IPS-18c (cell line): ENCODE data around the gene SH3GL1.
A peak's percentile ranks its signal among the peaks of the same experiment; 100 is the strongest.

Experiments
- H3K4me3 ChIP-seq: 2 replicates; pipeline ENCODE4 v1.7.0; 2013; ENCODE audit warnings: low read depth, mild to moderate bottlenecking, low read length, moderate library complexity; ENCODE audit not compliant: insufficient read depth
- H3K9me3 ChIP-seq: one replicate; pipeline ENCODE4 v1.6.1; 2013; ENCODE audit warnings: mild to moderate bottlenecking, low read length, moderate library complexity; ENCODE audit not compliant: control insufficient read depth, insufficient read depth

SH3GL1 gene

GRCh38 chr19:4400135-4400936 lies at the start of gene SH3GL1:
Gene SH3GL1 (minus strand): TSS chr19:4400547. CDS start chr19:4400368, 179 bp downstream.
- peak within 1 kb of the TSS; percentile 87 for H3K4me3 ChIP-seq

GRCh38 chr19:4449639-4450028 lies 49.3 kb upstream of the SH3GL1 start:
- no peaks in the 10 kb centered on the region for H3K9me3 ChIP-seq
- H3K4me3 ChIP-seq = no peak overlapping the region

More at GRCh38 chr19:4400135-4400936, at the start of gene SH3GL1:
- no peaks in the 10 kb centered on the region for H3K9me3 ChIP-seq

GRCh38 chr19:4449022-4449638 lies 48.8 kb upstream of the SH3GL1 start:
- no peak overlapping the region for H3K4me3 ChIP-seq
- H3K9me3 ChIP-seq = no peaks in the 10 kb centered on the region

- no peak overlapping the region for H3K4me3 ChIP-seq
- H3K9me3 ChIP-seq = no peaks in the 10 kb centered on the region
These were observed 48.0 kb upstream of the SH3GL1 start for GRCh38 chr19:4448147-4448985.

GRCh38 chr19:4447327-4448146 lies 47.2 kb upstream of the SH3GL1 start:
- no peaks in the 10 kb centered on the region for H3K9me3 ChIP-seq
- no peak overlapping the region for H3K4me3 ChIP-seq

DNA sequence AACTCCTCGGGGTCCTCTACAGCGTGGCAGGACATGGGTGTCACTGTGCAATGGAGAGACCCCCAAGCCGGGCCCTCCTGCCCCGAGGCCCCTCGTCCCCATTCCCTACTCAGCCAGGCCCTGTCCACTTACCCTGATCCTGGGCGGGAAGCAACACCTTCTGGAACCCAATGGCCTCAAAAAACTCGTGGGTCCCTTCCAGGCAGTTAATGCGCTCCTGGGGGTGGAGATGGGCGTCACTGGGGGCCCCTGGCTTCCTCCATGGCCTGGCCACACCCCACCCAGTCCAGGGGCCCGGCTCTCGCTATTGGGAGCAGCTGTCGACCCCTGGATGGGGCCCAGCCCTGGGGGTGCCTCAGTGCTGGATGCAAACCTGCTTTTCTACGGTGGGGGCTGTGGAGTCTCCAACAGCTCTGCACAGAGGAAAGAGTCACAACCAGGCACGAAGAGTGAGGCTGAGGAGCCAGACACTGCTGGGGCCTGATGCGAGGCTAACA lies 46.4 kb upstream of the SH3GL1 start:
- Histone ChIP-seq H3K9me3 (no peaks in the 10 kb centered on the region), H3K4me3 (no peak overlapping the region)

DNA sequence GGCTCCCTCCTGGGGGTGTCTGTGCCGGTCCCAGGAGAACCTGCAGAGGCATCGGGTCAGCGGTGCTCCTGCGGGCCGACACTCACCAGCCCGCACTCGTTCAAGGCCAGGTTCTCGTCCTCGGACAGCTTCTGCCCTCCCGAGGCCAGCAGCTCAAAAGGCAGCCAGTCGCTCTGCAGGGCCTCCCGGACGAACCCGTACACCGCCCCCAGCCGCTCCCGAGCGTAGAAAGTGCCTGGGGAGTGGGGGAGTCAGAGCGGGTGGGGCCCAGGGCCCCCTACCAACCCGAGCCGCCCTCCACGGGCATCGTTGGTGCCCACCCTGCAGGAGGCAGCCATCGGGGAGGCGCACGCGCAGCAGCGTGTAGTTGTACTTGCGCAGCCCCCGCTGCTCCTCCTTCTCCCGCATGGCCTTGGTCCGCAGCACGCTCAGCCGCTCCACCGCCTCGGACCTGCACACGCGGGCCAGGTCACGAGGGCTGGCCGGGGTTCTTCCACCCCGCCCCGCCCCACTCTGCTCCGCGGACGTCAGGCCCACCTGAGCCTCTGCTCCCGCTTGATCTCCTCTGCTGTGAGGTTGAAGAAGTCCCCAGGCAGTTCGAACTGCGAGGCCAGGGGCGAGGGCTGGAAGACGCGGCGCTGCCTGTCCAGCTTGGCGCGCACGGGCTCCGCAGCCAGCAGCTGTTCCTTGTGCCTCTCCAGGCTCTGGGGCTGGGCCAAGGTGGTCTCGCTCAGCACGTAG lies 45.8 kb upstream of the SH3GL1 start:
- Histone ChIP-seq H3K4me3 (no peak overlapping the region), H3K9me3 (no peaks in the 10 kb centered on the region)

- Histone ChIP-seq H3K9me3 (no peaks in the 10 kb centered on the region), H3K4me3 (no peak overlapping the region)
These were observed 44.7 kb upstream of the SH3GL1 start for GRCh38 chr19:4444765-4445741.

DNA sequence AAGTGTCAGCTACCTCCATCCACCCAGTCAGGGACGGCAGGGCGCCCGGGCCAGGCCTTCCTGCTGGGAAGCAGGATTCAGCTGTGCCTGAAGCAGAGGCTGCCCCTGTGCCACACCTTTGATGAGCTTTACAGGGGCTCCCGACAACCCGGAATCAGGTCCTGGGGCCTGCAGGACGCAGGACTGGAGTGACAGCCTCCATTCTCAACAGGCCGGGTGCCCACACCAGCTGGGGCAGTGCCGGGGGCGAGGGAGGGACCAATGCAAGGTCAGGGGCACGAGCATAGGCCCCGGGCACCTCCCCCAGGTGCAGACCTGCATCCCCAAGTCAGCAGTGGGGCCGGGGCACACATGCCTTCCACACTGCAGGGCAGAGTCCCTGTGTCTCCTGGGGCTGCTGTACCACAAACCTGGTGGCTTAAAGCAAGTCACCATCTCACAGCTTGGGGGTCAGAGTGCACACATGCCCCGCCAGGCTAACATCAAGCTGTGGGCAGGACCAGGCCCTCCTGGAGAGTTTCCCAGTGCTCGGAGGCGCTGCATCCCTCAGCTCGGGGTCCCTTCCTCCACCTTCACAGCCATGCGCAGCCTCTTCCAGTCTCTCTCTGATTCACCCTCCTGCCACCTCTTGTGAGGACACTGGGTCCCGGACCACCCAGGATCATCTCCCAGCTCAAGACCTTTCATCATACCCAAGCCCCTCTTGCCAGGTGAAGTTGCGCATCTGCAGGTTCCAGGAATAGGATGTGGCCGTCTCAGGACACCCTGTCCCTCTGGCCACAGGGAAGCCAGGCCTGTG lies 43.8 kb upstream of the SH3GL1 start:
- Histone ChIP-seq H3K4me3 (no peak overlapping the region), H3K9me3 (no peaks in the 10 kb centered on the region)

DNA sequence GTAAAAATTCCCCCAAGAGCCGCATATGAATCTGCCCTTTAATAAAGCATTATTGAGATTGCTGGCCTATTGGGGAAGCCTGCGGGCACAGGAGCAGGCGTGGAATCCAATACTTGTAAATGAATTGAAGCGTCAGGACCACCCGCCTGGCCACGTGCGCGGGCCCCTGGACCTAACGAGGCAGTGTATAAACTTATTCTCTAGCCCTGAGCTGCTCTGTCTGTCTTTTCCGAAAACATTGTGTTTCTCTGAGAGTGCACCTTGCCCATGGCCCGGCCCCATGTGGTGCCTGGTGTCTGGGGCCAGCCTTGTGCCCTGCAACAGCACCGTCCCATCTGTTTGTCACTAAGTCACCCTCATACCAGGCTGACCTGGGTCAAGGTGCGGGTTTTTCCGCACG lies 42.8 kb upstream of the SH3GL1 start:
- Histone ChIP-seq H3K9me3 (no peaks in the 10 kb centered on the region), H3K4me3 (no peak overlapping the region)

- H3K4me3 ChIP-seq = no peak overlapping the region
- no peaks in the 10 kb centered on the region for H3K9me3 ChIP-seq
These were observed 42.4 kb upstream of the SH3GL1 start for GRCh38 chr19:4442819-4443146.

DNA sequence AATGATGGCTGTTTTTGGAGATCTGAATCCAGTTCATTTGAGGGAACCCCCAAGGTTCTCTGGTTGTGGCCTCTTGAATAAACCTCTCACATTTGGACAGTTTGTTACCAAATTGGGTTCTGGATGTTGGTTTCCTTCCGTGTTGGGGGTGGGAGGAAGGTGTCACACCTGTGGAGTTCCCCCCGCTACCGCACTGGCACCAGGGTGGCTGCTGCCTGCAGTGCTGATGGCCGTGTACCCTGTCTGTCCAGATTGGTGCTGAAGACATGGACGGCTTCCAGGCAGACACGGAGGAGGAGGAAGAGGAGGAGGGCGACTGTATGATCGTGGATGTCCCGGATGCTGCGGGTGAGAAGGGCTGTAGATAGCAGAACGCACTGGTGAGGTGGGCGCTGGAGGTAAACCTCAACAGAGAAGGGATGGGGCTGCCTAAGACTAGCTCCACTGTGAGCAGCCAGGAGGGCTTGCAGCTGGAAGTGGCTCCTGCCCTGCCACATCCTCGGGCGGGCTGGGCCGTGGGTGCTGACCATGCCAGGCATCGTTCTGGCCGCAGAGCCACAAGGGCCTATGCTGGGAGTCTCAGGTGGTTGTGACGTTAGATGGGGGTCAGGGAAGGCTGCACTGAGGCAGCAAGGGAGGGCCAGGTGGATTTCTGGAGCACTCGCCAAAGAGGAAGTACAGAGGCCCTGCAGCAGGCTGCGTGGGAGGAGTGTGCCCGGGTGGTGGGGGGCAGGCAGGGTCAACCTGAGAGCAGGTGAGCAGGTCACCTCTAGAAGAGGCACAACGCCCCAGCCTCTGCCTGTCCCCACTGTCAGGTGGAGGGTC lies 41.9 kb upstream of the SH3GL1 start:
- Histone ChIP-seq H3K9me3 (no peaks in the 10 kb centered on the region), H3K4me3 (no peak overlapping the region)

GRCh38 chr19:4439243-4439642 lies 38.9 kb upstream of the SH3GL1 start:
- Histone ChIP-seq H3K4me3 (no peak overlapping the region), H3K9me3 (no peaks in the 10 kb centered on the region)

DNA sequence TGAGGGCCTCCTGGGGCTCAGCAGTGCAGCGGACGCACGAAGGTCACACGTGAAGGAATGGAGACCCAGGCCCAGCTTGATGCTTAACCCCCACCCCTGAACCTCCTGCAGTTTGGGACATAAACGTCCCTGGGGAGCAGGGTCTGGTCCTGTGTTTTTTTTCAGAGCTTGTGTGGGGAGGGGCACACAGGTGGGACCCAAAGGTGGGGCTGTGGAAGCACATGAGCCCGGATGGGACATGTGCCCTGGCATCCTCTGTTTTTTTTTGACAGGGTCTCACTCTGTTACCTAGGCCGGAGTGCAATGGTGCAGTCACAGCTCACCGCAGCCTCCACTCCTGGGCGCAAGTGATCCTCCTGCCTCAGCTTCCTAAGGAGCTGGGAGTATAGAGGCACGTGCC lies 36.8 kb upstream of the SH3GL1 start:
- Histone ChIP-seq H3K4me3 (no peak overlapping the region), H3K9me3 (no peaks in the 10 kb centered on the region)
